GM21717 (cell line): ENCODE results near the gene NTRK3.

Source experiments
- ATAC-seq: cut with Tn5 transposase; IDR thresholded peaks from one replicate; pipeline ENCODE4 v1.9.1; 2021; ENCODE audit warnings: mild to moderate bottlenecking, moderate library complexity; ENCODE audit not compliant: unreplicated experiment

NTRK3 gene

GRCh38 chr15:88126695-88127431 is 129.7 kb downstream of the NTRK3 start:
- no peak for ATAC-seq

- no peak for ATAC-seq
Measured at GRCh38 chr15:88125576-88125975, 131.0 kb downstream of the NTRK3 start.

GRCh38 chr15:88124199-88124598 is 132.3 kb downstream of the NTRK3 start:
- ATAC-seq: no peak

- ATAC-seq: no peak
Measured at GRCh38 chr15:88121968-88122530, 134.5 kb downstream of the NTRK3 start.

GRCh38 chr15:88120026-88120425 is 136.5 kb downstream of the NTRK3 start:
- ATAC-seq: no peak

GRCh38 chr15:88118741-88119140 is 137.8 kb downstream of the NTRK3 start:
- ATAC-seq: no peak

GRCh38 chr15:88118035-88118434 is 138.5 kb downstream of the NTRK3 start:
- no peak for ATAC-seq

- no peak for ATAC-seq
Measured at GRCh38 chr15:88115486-88116152, 140.9 kb downstream of the NTRK3 start.

DNA sequence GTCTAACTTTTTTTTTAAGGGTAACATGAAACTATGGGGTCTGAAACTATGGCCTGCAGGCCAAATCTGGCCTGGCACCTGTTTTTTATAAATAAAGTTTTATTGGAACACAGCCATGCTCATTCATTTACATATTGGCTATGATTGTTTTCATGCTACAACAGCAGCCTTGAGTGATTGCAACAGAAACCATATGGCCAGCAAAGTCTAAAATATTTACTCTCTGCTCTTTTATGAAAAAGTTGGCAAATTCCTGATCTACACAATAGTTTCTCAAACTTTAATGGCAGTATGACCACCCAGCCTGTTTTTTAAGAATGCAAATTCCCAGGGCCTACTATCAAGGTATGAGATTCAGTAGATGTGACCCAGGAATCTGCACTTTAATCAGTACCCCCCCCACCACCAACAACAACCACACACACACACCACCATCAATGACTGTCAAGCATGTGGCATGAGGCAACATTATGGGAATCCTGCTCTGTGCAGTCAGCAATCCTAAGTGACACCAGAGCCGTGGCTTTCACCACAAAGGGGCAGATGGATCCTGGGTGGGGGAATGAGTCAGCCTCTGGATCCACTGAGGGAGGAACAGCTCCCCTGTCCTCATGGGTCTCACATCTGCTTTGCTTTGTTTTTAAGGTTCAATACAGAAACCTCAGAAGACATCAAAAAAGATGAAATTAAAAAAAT is 142.8 kb downstream of the NTRK3 start:
- ATAC-seq: no peak

DNA sequence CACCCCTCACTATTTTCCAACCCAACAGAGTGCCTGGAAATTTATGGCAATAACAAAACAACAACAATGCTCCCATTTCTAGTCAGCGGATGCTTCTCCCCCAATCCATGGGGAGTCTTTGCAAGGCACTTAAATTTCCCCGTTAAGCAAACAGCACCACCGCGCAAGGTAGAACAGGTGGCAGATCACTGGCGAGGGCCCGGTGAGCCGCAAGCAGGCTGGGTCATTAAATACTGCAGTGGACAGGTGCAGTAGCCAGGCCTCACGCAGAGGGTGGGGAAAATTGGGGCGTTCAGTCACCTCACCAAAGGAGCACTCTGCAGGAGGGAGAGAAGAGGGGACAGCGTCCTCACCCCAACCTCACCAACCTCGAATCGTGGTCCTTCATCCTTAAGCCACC is 147.5 kb downstream of the NTRK3 start:
- no peak for ATAC-seq

DNA sequence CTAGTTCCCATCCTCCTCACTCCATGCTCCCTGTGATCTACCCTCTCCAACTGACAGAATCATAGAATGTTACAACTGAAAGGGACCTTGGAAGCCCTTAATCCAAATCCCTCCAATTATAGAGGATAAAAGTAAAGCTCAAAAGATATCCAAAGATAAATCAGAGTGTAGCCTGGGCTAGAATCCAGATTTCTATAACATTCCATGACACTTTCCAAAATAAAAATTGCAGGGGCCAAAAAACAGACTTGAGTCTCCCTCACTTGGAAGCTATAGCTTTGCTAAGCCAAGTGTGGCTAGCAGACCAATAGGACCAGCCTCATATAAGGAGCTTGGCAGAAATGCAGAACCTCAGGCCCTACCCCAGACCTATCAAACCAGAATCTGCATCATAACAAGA is 148.1 kb downstream of the NTRK3 start:
- ATAC-seq: no peak

GRCh38 chr15:88106074-88106473 is 150.5 kb downstream of the NTRK3 start:
- no peak for ATAC-seq

GRCh38 chr15:88104357-88104756 is 152.2 kb downstream of the NTRK3 start:
- ATAC-seq: no peak

- ATAC-seq: no peak
Measured at GRCh38 chr15:88100181-88100580, 156.4 kb downstream of the NTRK3 start.

- no peak for ATAC-seq
Measured at GRCh38 chr15:88098361-88098760, 158.2 kb downstream of the NTRK3 start.

DNA sequence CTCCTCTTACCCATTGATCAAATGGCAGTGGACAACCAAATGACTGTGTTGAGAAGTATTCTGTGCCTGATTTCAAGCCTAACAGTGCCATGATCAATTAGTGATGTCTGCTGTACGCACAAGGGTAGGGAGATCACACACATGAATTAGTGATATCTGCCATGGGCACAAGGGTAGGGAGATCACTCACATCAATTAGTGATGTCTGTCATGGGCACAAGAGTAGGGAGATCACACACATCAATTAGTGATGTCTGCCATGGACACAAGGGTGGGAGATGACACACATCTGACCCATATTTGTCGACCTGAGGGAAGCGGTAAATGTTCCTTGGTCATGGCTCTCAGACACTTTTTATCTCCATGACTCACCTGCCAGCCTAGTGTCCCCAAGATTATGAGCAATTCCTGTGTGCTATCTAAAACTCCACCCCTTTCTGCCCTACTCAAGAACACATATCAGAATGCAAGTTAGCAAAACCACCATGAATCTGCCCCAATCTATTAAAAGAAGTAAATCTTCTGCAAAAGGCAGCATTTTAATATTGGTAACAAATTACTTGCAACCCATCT is 165.0 kb downstream of the NTRK3 start:
- no peak for ATAC-seq

- no peak for ATAC-seq
Measured at GRCh38 chr15:88090481-88091011, 166.0 kb downstream of the NTRK3 start.

DNA sequence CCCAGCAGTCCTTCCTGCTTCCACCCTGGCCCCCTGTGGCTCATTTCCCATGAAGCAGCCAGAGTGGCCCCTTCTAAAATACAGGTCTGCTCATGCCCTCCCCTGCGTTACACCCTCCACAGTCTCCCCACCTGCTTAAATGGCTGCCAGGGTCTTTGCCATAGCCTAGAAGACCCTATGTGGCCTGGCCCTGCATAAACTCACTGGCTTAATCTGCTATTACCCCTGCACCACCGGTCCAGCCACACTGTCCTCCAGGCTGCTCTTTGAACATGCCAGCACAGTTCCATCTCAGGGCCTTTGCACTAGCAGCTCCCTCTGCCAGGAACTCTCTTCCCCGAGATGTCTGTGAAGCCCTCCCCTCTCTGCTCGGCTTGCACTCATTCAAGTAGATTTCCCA is 166.8 kb downstream of the NTRK3 start:
- ATAC-seq: no peak

DNA sequence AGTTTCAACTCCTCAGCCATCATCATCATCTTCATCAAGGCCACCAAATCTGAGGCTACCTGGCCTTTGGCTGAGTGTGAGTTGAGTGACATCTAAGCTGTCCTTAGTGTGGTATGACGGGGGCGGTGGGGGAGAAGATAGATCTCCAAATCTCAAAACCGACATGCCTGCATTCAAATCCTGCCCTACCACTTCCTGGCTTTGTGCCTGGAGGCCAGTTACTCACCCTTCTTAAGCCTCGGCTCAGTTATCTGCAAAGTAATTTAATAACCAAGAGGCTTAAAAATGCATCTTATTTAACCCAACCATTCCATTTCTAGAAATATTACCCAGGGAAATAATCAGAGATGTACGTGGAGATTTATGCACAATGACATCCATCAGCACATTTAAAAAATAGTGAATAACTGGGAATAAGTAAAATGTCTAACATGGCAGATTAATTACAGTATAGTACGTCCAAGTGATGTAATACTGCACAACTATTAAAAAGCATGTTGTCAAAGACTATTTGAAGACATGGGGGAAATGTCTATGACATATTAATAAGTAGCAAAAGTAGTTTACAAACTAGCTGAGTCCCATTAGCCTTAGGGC is 167.4 kb downstream of the NTRK3 start:
- no peak for ATAC-seq
